ENCODE results near the gene EVI2B.
"Not testable (repeated sequence)": the region's sequence is repeated elsewhere in the genome, so short reads cannot be mapped to it uniquely, and the experiment has no call there.

EVI2B gene

GRCh38 chr17:31313982-31314781 lies at the start of gene EVI2B:
Gene EVI2B, minus strand, starts transcription at chr17:31314054. Its CDS starts 8,445 bp downstream, at chr17:31305609.
- no peak for DNase-seq (ENCODE audit: low read depth in 2 of 2)

GRCh38 chr17:31357839-31358394 lies 44.1 kb upstream of the EVI2B start:
- DNase-seq (ENCODE audit: low read depth in 2 of 2): no peak

- DNase-seq (ENCODE audit: low read depth in 2 of 2): no peak
Observed at GRCh38 chr17:31357091-31357490, 43.2 kb upstream of the EVI2B start.

GRCh38 chr17:31355935-31356334 lies 42.1 kb upstream of the EVI2B start:
- no peak for DNase-seq (ENCODE audit: low read depth in 2 of 2)

- DNase-seq (ENCODE audit: low read depth in 2 of 2): no peak
Observed at GRCh38 chr17:31349454-31349853, 35.6 kb upstream of the EVI2B start.

GRCh38 chr17:31345191-31345747 lies 31.4 kb upstream of the EVI2B start:
- DNase-seq (ENCODE audit: low read depth in 2 of 2): not testable (repeated sequence)

GRCh38 chr17:31339906-31340661 lies 26.2 kb upstream of the EVI2B start:
- DNase-seq (ENCODE audit: low read depth in 2 of 2): no peak

GRCh38 chr17:31329221-31329620 lies 15.4 kb upstream of the EVI2B start:
- DNase-seq (ENCODE audit: low read depth in 2 of 2): no peak

GRCh38 chr17:31328160-31328535 lies 14.3 kb upstream of the EVI2B start:
- no peak for DNase-seq (ENCODE audit: low read depth in 2 of 2)

GRCh38 chr17:31327534-31328159 lies 13.8 kb upstream of the EVI2B start:
- no peak for DNase-seq (ENCODE audit: low read depth in 2 of 2)

- DNase-seq (ENCODE audit: low read depth in 2 of 2): no peak
Observed at GRCh38 chr17:31323551-31323950, 9.7 kb upstream of the EVI2B start.

GRCh38 chr17:31321966-31322365 lies 8.1 kb upstream of the EVI2B start:
- no peak for DNase-seq (ENCODE audit: low read depth in 2 of 2)

GRCh38 chr17:31321481-31321880 lies 7.6 kb upstream of the EVI2B start, which contains the start of gene EVI2A:
Gene EVI2A, minus strand, starts transcription at chr17:31321622. Its CDS starts 2,609 bp downstream, at chr17:31319013.
- peak; percentile 24 to 56 for DNase-seq (ENCODE audit: low read depth in 2 of 2)

GRCh38 chr17:31320791-31321190 lies 6.9 kb upstream of the EVI2B start:
- no peak for DNase-seq (ENCODE audit: low read depth in 2 of 2)

GRCh38 chr17:31320241-31320640 lies 6.4 kb upstream of the EVI2B start:
- DNase-seq (ENCODE audit: low read depth in 2 of 2): no peak

GRCh38 chr17:31318851-31319661 lies 5.2 kb upstream of the EVI2B start:
- no peak for DNase-seq (ENCODE audit: low read depth in 2 of 2)

- DNase-seq (ENCODE audit: low read depth in 2 of 2): no peak
Observed at GRCh38 chr17:31318298-31318801, 4.5 kb upstream of the EVI2B start.

- no peak for DNase-seq (ENCODE audit: low read depth in 2 of 2)
Observed at GRCh38 chr17:31314782-31315100, 887 bp upstream of the EVI2B start.

- DNase-seq (ENCODE audit: low read depth in 2 of 2): not testable (repeated sequence)
Observed at GRCh38 chr17:31312223-31312622, 1.6 kb downstream of the EVI2B start.

- DNase-seq (ENCODE audit: low read depth in 2 of 2): no peak
Observed at GRCh38 chr17:31311526-31311925, 2.3 kb downstream of the EVI2B start.

GRCh38 chr17:31310886-31311285 lies 3.0 kb downstream of the EVI2B start:
- DNase-seq (ENCODE audit: low read depth in 2 of 2): no peak

All from stimulated activated CD4-positive, alpha-beta T cell treated with anti-CD3 and anti-CD28 coated beads, Interleukin-1b, Interleukin-23, amount 100 ng/mL, for 1 hour (primary cell).